Measurements from ENCODE around the gene MESD. TPM values are rescaled to one million over a fixed set of nuclear protein-coding genes. Genes with fewer than 3 reads are reported as not detected.

MESD gene
- total RNA-seq, 1 experiment from 2014 or later = 28.2 TPM

DNA sequence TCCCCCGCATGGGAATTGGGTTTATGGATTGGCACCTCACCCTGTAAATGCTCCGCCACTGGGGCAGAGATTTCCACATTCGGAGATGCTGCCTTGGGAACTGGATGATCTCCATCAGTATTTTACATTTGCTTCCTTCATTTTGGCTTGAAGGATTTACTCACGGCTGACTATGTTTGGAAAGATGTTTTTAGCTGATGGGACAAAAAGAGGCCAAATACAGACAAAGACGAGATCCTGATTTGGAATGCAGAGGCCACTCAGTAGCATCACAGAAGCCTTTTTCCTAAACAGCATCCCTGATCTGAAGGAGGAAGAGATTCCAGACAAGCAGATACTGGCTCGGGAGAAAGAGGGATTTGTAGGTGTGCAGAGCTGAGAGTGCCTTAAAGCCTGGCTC lies 76.9 kb downstream of the MESD start:
- no peaks in the 10 kb centered on the region for H3K36me3 ChIP-seq (ENCODE audit: control insufficient read depth, insufficient read depth, low read length)
- in situ Hi-C loops (cut with HindIII; ENCODE audit: low pct_unique_long_range_greater_than_20kb, low sequenced_read_pairs) (no loop called here), intact Hi-C loops (cut with micrococcal nuclease; ENCODE audit: unreplicated experiment) (no loop called here)
- BruUV-seq (replicated peaks) = no TSS peak
- CTCF ChIA-PET = no interaction called here
- no peaks in the 10 kb centered on the region for H3K9me3 ChIP-seq (ENCODE audit: control insufficient read depth, insufficient read depth, low read depth, low read length)
- ATAC-seq (no peak), DNase-seq (ENCODE audit: low read depth, low spot score) (no peak)
- POLR2A ChIA-PET = no interaction called here
- H3K4me3 ChIP-seq (ENCODE audit: low read depth in 2 of 2, low read length in 2 of 2) = no peak overlapping the region
- H3K4me1 ChIP-seq (ENCODE audit: control insufficient read depth, insufficient read depth, low read length) = no peaks in the 10 kb centered on the region
- TF ChIP-seq SIN3A (IDR thresholded peaks at IDR 0.05; ENCODE audit: borderline replicate concordance, insufficient read depth, low read depth, low read length) = no peak
- peaks cover 8% of the 10 kb centered on the region; the same call in 1 of the 2 replicates for H3K27me3 ChIP-seq (ENCODE audit: control insufficient read depth, insufficient read depth, low read length)
- H3K27ac ChIP-seq (ENCODE audit: low read length) = no peak overlapping the region

DNA sequence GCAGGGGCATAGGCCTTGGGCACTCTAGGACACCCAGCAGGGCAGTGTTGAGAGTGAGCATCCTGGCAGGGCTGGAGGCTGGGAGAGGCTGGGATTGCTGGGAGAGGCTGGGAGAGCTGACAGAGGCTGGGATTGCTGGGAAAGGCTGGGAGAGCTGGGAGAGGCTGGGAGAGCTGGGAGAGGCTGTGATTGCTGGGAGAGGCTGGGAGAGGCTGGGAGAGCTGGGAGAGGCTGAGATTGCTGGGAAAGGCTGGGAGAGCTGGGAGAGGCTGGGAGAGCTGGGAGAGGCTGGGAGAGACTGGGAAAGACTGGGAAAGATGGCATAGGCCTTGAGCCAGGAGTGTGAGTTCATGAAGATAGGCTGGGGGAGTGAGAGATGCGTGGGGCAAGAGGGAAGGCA lies 77.8 kb downstream of the MESD start:
- POLR2A ChIA-PET = interaction anchor here (0.6 kb wide), 1 partner anchor 15 kb away, joined by 6 read pairs; no protein-coding TSS in a partner anchor
- intact Hi-C loops (cut with micrococcal nuclease; ENCODE audit: unreplicated experiment) = no loop called here
- in situ Hi-C loops (cut with HindIII; ENCODE audit: low pct_unique_long_range_greater_than_20kb, low sequenced_read_pairs) = no loop called here

DNA sequence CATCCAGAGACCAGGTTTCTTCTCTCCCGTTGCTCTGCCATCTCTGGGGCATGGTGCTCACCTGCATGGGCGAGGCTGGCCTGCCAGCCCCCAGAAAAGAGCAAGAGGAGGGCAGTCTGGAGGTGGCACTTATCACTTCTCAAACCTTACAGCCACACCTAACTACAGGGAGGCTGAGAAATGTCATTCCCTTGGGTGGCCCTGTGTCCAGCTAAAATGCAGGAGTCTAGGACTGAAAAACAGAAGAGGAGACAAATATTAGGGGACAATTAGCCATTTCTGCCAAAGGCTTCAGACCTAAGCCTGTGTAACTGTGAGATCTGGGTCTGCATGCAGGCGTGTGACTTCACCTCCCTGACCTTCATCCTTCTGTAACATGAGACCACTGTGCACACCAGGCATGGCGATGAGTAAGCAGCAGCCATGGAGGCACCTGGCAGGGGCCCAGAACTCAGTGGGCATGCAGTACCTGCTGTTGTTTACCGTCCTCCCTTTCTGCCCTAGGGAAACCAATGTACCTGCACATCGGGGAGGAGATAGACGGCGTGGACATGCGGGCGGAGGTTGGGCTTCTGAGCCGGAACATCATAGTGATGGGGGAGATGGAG lies 83.4 kb downstream of the MESD start:
- no TSS peak for BruUV-seq (replicated peaks)
- DNase-seq (ENCODE audit: low read depth, low spot score) (no peak), ATAC-seq (no peak)
- H3K27ac ChIP-seq (ENCODE audit: low read length) = no peak overlapping the region
- in situ Hi-C loops (cut with HindIII; ENCODE audit: low pct_unique_long_range_greater_than_20kb, low sequenced_read_pairs) (no loop called here), intact Hi-C loops (cut with micrococcal nuclease; ENCODE audit: unreplicated experiment) (no loop called here)
- H3K36me3 ChIP-seq (ENCODE audit: control insufficient read depth, insufficient read depth, low read length) = no peaks in the 10 kb centered on the region
- CTCF ChIA-PET = no interaction called here
- POLR2A ChIA-PET = no interaction called here
- H3K4me3 ChIP-seq (ENCODE audit: low read depth in 2 of 2, low read length in 2 of 2) = no peak overlapping the region
- no peaks in the 10 kb centered on the region for H3K4me1 ChIP-seq (ENCODE audit: control insufficient read depth, insufficient read depth, low read length)
- H3K9me3 ChIP-seq (ENCODE audit: control insufficient read depth, insufficient read depth, low read depth, low read length) = no peaks in the 10 kb centered on the region
- TF ChIP-seq POLR2AphosphoS5 (IDR thresholded peaks at IDR 0.05; ENCODE audit: low read depth, low read length) (no peak), TCF7L2 (IDR thresholded peaks at IDR 0.05; ENCODE audit: low read depth, low read length) (no peak), SIN3A (IDR thresholded peaks at IDR 0.05; ENCODE audit: borderline replicate concordance, insufficient read depth, low read depth, low read length) (no peak)
- TF ChIP-seq, protein P1, sequence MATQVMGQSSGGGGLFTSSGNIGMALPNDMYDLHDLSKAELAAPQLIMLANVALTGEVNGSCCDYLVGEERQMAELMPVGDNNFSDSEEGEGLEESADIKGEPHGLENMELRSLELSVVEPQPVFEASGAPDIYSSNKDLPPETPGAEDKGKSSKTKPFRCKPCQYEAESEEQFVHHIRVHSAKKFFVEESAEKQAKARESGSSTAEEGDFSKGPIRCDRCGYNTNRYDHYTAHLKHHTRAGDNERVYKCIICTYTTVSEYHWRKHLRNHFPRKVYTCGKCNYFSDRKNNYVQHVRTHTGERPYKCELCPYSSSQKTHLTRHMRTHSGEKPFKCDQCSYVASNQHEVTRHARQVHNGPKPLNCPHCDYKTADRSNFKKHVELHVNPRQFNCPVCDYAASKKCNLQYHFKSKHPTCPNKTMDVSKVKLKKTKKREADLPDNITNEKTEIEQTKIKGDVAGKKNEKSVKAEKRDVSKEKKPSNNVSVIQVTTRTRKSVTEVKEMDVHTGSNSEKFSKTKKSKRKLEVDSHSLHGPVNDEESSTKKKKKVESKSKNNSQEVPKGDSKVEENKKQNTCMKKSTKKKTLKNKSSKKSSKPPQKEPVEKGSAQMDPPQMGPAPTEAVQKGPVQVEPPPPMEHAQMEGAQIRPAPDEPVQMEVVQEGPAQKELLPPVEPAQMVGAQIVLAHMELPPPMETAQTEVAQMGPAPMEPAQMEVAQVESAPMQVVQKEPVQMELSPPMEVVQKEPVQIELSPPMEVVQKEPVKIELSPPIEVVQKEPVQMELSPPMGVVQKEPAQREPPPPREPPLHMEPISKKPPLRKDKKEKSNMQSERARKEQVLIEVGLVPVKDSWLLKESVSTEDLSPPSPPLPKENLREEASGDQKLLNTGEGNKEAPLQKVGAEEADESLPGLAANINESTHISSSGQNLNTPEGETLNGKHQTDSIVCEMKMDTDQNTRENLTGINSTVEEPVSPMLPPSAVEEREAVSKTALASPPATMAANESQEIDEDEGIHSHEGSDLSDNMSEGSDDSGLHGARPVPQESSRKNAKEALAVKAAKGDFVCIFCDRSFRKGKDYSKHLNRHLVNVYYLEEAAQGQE (IDR thresholded peaks at IDR 0.05; ENCODE audit: insufficient read depth in 1 of 2, low read depth in 2 of 2, low read length in 1 of 2) = no peak
- TF ChIP-seq, protein P2, sequence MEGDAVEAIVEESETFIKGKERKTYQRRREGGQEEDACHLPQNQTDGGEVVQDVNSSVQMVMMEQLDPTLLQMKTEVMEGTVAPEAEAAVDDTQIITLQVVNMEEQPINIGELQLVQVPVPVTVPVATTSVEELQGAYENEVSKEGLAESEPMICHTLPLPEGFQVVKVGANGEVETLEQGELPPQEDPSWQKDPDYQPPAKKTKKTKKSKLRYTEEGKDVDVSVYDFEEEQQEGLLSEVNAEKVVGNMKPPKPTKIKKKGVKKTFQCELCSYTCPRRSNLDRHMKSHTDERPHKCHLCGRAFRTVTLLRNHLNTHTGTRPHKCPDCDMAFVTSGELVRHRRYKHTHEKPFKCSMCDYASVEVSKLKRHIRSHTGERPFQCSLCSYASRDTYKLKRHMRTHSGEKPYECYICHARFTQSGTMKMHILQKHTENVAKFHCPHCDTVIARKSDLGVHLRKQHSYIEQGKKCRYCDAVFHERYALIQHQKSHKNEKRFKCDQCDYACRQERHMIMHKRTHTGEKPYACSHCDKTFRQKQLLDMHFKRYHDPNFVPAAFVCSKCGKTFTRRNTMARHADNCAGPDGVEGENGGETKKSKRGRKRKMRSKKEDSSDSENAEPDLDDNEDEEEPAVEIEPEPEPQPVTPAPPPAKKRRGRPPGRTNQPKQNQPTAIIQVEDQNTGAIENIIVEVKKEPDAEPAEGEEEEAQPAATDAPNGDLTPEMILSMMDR (IDR thresholded peaks at IDR 0.05) = no peak
- H3K27me3 ChIP-seq (ENCODE audit: control insufficient read depth, insufficient read depth, low read length) = 0 out of 2 replicates have a peak, but pooled peaks cover 2% of the 10 kb centered on the region

More for the DNA sequence above, 77.8 kb downstream of the MESD start:
- CTCF ChIA-PET = interaction anchor here (0.6 kb wide), 1 partner anchor 76 kb away, joined by 6 read pairs; no protein-coding TSS in a partner anchor
- no peak for DNase-seq (ENCODE audit: low read depth, low spot score)
- ATAC-seq = no peak
- H3K27ac ChIP-seq (ENCODE audit: low read length) = no peak overlapping the region
- H3K36me3 ChIP-seq (ENCODE audit: control insufficient read depth, insufficient read depth, low read length) = no peaks in the 10 kb centered on the region
- peaks cover 8% of the 10 kb centered on the region; the same call in 1 of the 2 replicates for H3K27me3 ChIP-seq (ENCODE audit: control insufficient read depth, insufficient read depth, low read length)
- no peaks in the 10 kb centered on the region for H3K4me1 ChIP-seq (ENCODE audit: control insufficient read depth, insufficient read depth, low read length)
- H3K4me3 ChIP-seq (ENCODE audit: low read depth in 2 of 2, low read length in 2 of 2) = no peak overlapping the region
- no TSS peak for BruUV-seq (replicated peaks)
- H3K9me3 ChIP-seq (ENCODE audit: control insufficient read depth, insufficient read depth, low read depth, low read length) = no peaks in the 10 kb centered on the region
- TF ChIP-seq POLR2AphosphoS5 (IDR thresholded peaks at IDR 0.05; ENCODE audit: low read depth, low read length) (no peak), SIN3A (IDR thresholded peaks at IDR 0.05; ENCODE audit: borderline replicate concordance, insufficient read depth, low read depth, low read length) (no peak)
- TF ChIP-seq, protein P2 (IDR thresholded peaks at IDR 0.05) = no peak
